ENCODE results near the gene POC5.

The POC5 gene

DNA sequence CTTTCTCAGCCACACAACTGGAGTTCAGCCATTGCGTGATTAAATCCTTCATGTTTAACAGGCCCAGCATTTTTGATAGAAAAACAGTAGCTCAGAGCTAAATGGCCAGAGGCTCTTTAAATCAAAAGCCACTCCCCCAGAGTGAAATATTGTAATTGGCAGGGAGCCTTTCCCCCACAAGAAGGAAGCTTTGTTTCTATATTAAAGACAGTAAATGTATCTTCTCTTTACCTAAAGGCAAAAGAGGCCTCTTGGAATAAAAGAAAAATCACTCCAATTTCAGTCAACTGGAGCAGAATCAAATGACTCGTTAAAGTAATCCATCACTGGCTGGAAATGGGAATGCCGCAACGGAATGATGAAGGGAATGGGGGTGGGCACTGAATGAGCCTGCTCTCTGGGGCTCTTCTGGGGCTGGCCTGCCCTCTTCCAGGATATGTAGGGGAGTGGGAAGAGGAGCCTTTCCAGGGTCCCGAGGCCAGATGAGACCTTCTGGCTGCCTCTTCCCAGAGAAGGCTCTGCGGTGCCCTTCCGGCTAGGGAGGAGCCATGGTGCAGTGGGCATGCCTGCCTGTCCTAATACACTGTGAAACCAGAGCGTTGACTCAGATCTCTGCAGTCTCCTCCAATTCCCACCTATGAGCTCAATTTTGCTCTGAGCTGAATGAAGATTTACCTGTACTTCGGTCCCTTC, 60.8 kb downstream of the POC5 start:
- H3K4me3 ChIP-seq (ENCODE audit: low read depth in 1 of 2, low read length in 2 of 2) = no peak overlapping the region
- TF ChIP-seq EZH2 (IDR thresholded peaks at IDR 0.05; ENCODE audit: borderline replicate concordance, low read depth, low read length, severe bottlenecking) = no peak
- TF ChIP-seq, protein P1, sequence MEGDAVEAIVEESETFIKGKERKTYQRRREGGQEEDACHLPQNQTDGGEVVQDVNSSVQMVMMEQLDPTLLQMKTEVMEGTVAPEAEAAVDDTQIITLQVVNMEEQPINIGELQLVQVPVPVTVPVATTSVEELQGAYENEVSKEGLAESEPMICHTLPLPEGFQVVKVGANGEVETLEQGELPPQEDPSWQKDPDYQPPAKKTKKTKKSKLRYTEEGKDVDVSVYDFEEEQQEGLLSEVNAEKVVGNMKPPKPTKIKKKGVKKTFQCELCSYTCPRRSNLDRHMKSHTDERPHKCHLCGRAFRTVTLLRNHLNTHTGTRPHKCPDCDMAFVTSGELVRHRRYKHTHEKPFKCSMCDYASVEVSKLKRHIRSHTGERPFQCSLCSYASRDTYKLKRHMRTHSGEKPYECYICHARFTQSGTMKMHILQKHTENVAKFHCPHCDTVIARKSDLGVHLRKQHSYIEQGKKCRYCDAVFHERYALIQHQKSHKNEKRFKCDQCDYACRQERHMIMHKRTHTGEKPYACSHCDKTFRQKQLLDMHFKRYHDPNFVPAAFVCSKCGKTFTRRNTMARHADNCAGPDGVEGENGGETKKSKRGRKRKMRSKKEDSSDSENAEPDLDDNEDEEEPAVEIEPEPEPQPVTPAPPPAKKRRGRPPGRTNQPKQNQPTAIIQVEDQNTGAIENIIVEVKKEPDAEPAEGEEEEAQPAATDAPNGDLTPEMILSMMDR (IDR thresholded peaks at IDR 0.05; ENCODE audit: borderline replicate concordance, extremely low read depth, low read length, poor library complexity, severe bottlenecking) = no peak

GRCh38 chr5:75654693-75655295, 62.4 kb downstream of the POC5 start:
- no peak overlapping the region for H2AFZ ChIP-seq (ENCODE audit: low read depth, low read length)
- H3K4me1 ChIP-seq (ENCODE audit: insufficient read depth, low read length) = no peaks in the 10 kb centered on the region
- H3K27ac ChIP-seq (ENCODE audit: low read length) = no peak overlapping the region
- H3K9me3 ChIP-seq (ENCODE audit: insufficient read depth, low read length, severe bottlenecking) = no peaks in the 10 kb centered on the region
- no peak overlapping the region for H3K4me2 ChIP-seq (ENCODE audit: insufficient read depth, low read length)
- no peak overlapping the region for H3K4me3 ChIP-seq (ENCODE audit: low read depth in 1 of 2, low read length in 2 of 2)
- H3K27me3 ChIP-seq (ENCODE audit: insufficient read depth, low read length, poor library complexity) = peaks cover 2% of the 10 kb centered on the region
- TF ChIP-seq EZH2 (IDR thresholded peaks at IDR 0.05; ENCODE audit: borderline replicate concordance, low read depth, low read length, severe bottlenecking) = no peak
- TF ChIP-seq, protein P1 (IDR thresholded peaks at IDR 0.05; ENCODE audit: borderline replicate concordance, extremely low read depth, low read length, poor library complexity, severe bottlenecking) = no peak
- no peaks in the 10 kb centered on the region for H3K79me2 ChIP-seq (ENCODE audit: insufficient read depth, low read length)
- no peak overlapping the region for H3K9ac ChIP-seq (ENCODE audit: low read depth, low read length)
- DNase-seq (no peak), ATAC-seq (ENCODE audit: insufficient read depth, low read depth) (no peak)
- no peaks in the 10 kb centered on the region for H3K36me3 ChIP-seq (ENCODE audit: insufficient read depth, low read length)
- H4K20me1 ChIP-seq (ENCODE audit: insufficient read depth, low read length) = no peaks in the 10 kb centered on the region

More for the DNA sequence above, 60.8 kb downstream of the POC5 start:
- Histone ChIP-seq H3K79me2 (ENCODE audit: insufficient read depth, low read length) (no peaks in the 10 kb centered on the region), H3K4me1 (ENCODE audit: insufficient read depth, low read length) (no peaks in the 10 kb centered on the region), H4K20me1 (ENCODE audit: insufficient read depth, low read length) (no peaks in the 10 kb centered on the region), H3K4me2 (ENCODE audit: insufficient read depth, low read length) (no peak overlapping the region), H3K27me3 (ENCODE audit: insufficient read depth, low read length, poor library complexity) (peaks cover 2% of the 10 kb centered on the region), H3K27ac (ENCODE audit: low read length) (no peak overlapping the region), H3K9ac (ENCODE audit: low read depth, low read length) (no peak overlapping the region), H3K36me3 (ENCODE audit: insufficient read depth, low read length) (no peaks in the 10 kb centered on the region), H2AFZ (ENCODE audit: low read depth, low read length) (no peak overlapping the region), H3K9me3 (ENCODE audit: insufficient read depth, low read length, severe bottlenecking) (no peaks in the 10 kb centered on the region)
- DNase-seq (no peak), ATAC-seq (ENCODE audit: insufficient read depth, low read depth) (no peak)

GRCh38 chr5:75653521-75653920, 63.7 kb downstream of the POC5 start:
- Histone ChIP-seq H4K20me1 (ENCODE audit: insufficient read depth, low read length) (no peaks in the 10 kb centered on the region), H3K27ac (ENCODE audit: low read length) (no peak overlapping the region), H3K36me3 (ENCODE audit: insufficient read depth, low read length) (no peaks in the 10 kb centered on the region), H3K4me1 (ENCODE audit: insufficient read depth, low read length) (no peaks in the 10 kb centered on the region), H2AFZ (ENCODE audit: low read depth, low read length) (no peak overlapping the region), H3K27me3 (ENCODE audit: insufficient read depth, low read length, poor library complexity) (peaks cover 2% of the 10 kb centered on the region), H3K9ac (ENCODE audit: low read depth, low read length) (no peak overlapping the region), H3K9me3 (ENCODE audit: insufficient read depth, low read length, severe bottlenecking) (no peaks in the 10 kb centered on the region), H3K4me2 (ENCODE audit: insufficient read depth, low read length) (no peak overlapping the region), H3K4me3 (ENCODE audit: low read depth in 1 of 2, low read length in 2 of 2) (no peak overlapping the region), H3K79me2 (ENCODE audit: insufficient read depth, low read length) (no peaks in the 10 kb centered on the region)
- TF ChIP-seq, protein P1 (IDR thresholded peaks at IDR 0.05; ENCODE audit: borderline replicate concordance, extremely low read depth, low read length, poor library complexity, severe bottlenecking) = no peak
- TF ChIP-seq EZH2 (IDR thresholded peaks at IDR 0.05; ENCODE audit: borderline replicate concordance, low read depth, low read length, severe bottlenecking) = no peak
- ATAC-seq (ENCODE audit: insufficient read depth, low read depth) (no peak), DNase-seq (no peak)

All from DND-41 (cell line).